GM10266 (cell line): ENCODE measurements around the gene TANGO6.
A peak's percentile ranks its signal among the peaks of the same experiment; 100 is the strongest.
"Not testable (repeated sequence)": the region's sequence is repeated elsewhere in the genome, so short reads cannot be mapped to it uniquely, and the experiment has no call there.

Experiments used
- DNase-seq: peaks from one replicate; pipeline ENCODE4 v3.0.0; 2012; ENCODE audit errors: extremely low spot score
- CTCF ChIP-seq: IDR thresholded peaks from 2 replicates; pipeline ENCODE4 v1.5.1; 2012; ENCODE audit warnings: mild to moderate bottlenecking, low read depth; ENCODE audit not compliant: control insufficient read depth, insufficient read depth; ENCODE audit errors: missing control alignments

TANGO6 gene

GRCh38 chr16:69049146-69049545, 205.8 kb downstream of the TANGO6 start:
- no peak for DNase-seq
- TF ChIP-seq CTCF = no peak

GRCh38 chr16:69049603-69050375, 206.5 kb downstream of the TANGO6 start:
- no peak for DNase-seq
- TF ChIP-seq CTCF = no peak

DNA sequence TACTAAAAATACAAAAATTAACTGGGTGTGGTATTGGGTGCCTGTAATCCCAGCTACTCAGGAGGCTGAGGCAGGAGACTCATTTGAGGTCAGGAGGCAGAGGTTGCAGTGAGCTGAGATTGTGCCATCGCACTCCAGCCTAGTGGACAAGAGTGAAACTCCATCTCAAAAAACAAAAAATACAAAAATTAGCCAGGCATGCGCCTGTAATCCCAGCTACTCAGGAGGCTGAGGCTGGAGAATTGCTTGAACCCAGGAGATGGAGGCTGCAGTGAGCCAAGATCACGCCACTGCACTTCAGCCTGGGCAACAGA, 208.1 kb downstream of the TANGO6 start:
- DNase-seq = not testable (repeated sequence)

GRCh38 chr16:69055008-69055407, 211.7 kb downstream of the TANGO6 start:
- TF ChIP-seq CTCF = no peak
- DNase-seq = no peak

DNA sequence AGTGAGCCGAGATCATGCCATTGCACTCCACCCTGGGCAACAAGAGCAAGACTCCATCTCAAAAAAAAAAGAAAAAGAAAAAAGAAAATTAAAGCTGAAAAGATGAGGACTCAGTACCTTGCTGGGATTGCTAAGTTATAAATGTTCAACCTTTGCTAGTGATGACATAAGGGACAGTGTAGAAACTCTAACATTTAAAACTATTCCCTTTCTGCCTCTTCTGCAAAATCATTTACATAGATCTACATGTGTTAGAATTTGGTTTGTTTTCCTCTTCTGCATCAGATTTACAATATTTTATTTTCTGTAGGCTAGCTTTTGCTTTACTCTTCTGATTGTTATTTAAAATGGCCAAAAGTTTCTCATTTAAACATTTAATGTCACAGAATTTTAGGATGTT, 212.6 kb downstream of the TANGO6 start:
- TF ChIP-seq CTCF = no peak
- DNase-seq = no peak

GRCh38 chr16:69056421-69056820, 213.1 kb downstream of the TANGO6 start:
- TF ChIP-seq CTCF = no peak
- DNase-seq = no peak

DNA sequence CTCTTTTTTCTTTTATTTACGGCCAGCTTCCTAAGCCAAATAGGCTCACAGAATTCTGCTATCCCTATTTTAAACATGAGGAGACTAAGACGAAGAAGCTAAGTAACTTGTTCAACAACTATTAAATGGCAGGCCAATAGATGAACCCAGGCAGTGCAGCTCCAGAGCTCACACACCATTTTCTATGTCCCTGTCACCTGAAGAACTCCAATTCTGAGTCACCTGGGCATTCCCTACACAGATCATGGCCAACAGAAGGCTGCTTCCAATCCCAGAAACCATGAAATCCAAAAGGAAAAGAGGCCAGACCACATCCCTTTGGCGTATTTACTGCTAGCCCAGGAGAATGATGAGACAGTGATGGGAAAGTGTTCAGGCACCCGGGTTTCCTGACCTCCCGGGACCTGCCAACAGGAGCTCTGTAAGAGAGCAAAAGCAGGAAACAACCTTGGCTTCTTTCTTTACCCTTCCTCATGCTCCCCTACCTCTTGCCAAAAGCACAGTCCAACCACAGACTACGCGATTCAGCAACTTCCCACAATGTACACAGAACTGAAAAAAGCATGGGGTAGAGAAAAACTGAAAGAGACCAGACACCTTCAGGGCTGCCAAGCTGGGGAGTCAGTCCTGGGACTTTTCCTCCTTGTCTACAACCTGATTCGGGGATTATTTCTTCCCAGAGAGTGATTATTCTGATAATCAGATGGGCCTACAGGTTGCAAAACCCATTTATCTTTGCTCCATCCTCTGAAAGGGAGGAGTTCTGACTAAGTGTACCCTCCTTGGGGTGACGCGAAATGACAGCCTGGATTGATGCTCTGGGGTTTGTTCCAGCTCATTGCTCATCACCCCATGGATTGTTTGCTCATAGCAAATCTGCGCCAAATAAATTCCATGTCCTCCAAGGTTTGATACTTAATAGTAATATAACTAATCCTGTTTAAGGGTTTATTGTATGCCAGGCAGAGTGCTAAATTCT, 214.4 kb downstream of the TANGO6 start:
- DNase-seq = peak; percentile 46
- TF ChIP-seq CTCF = no peak

GRCh38 chr16:69063491-69063890, 220.2 kb downstream of the TANGO6 start:
- DNase-seq = not testable (repeated sequence)
